ENCODE results near the gene RTP5. TPM values are rescaled to one million over a fixed set of nuclear protein-coding genes. Genes with fewer than 3 reads are reported as not detected.
"Not testable (repeated sequence)": the region's sequence is repeated elsewhere in the genome, so short reads cannot be mapped to it uniquely, and the experiment has no call there.

RTP5 gene
- total RNA-seq, 1 donor from 2014 or later = not detected

GRCh38 chr2:241870611-241871537 lies 1.3 kb downstream of the RTP5 start:
- Histone ChIP-seq H3K9ac (ENCODE audit: low read depth in 1 of 3, low read length in 3 of 3) (no peak overlapping the region), H3K27me3 (ENCODE audit: control insufficient read depth in 3 of 3, insufficient read depth in 3 of 3, low read length in 3 of 3) (peaks cover 18 to 26% (median 21%) of the 10 kb centered on the region in 3 donors), H3K27ac (ENCODE audit: low read depth, low read length) (no peak overlapping the region), H3K4me1 (ENCODE audit: control insufficient read depth in 3 of 3, insufficient read depth in 3 of 3, low read length in 3 of 3) (no peaks in the 10 kb centered on the region), H3K9me3 (ENCODE audit: control insufficient read depth in 3 of 3, low read length in 3 of 3) (no peaks in the 10 kb centered on the region), H3K4me3 (ENCODE audit: low read length in 3 of 3) (no peak overlapping the region), H3K36me3 (ENCODE audit: control insufficient read depth in 3 of 3, insufficient read depth in 3 of 3, low read length in 3 of 3) (no peaks in the 10 kb centered on the region)

- Histone ChIP-seq H3K4me1 (ENCODE audit: control insufficient read depth in 3 of 3, insufficient read depth in 3 of 3, low read length in 3 of 3) (no peaks in the 10 kb centered on the region), H3K27me3 (ENCODE audit: control insufficient read depth in 3 of 3, insufficient read depth in 3 of 3, low read length in 3 of 3) (peaks cover 12 to 18% (median 15%) of the 10 kb centered on the region in 3 donors), H3K27ac (ENCODE audit: low read depth, low read length) (no peak overlapping the region)
Measured at GRCh38 chr2:241871538-241872312, 2.2 kb downstream of the RTP5 start.

GRCh38 chr2:241872313-241872642 lies 2.7 kb downstream of the RTP5 start:
- no peak overlapping the region for H3K27ac ChIP-seq (ENCODE audit: low read depth, low read length)
- no peaks in the 10 kb centered on the region for H3K36me3 ChIP-seq (ENCODE audit: control insufficient read depth in 3 of 3, insufficient read depth in 3 of 3, low read length in 3 of 3)
- no peak overlapping the region for H3K9ac ChIP-seq (ENCODE audit: low read depth in 1 of 3, low read length in 3 of 3)
- no peaks in the 10 kb centered on the region for H3K9me3 ChIP-seq (ENCODE audit: control insufficient read depth in 3 of 3, low read length in 3 of 3)
- H3K4me3 ChIP-seq (ENCODE audit: low read length in 3 of 3) = no peak overlapping the region
- peaks cover 6 to 13% (median 10%) of the 10 kb centered on the region in 3 donors for H3K27me3 ChIP-seq (ENCODE audit: control insufficient read depth in 3 of 3, insufficient read depth in 3 of 3, low read length in 3 of 3)
- H3K4me1 ChIP-seq (ENCODE audit: control insufficient read depth in 3 of 3, insufficient read depth in 3 of 3, low read length in 3 of 3) = no peaks in the 10 kb centered on the region

More at GRCh38 chr2:241871538-241872312, 2.2 kb downstream of the RTP5 start:
- H3K9me3 ChIP-seq (ENCODE audit: control insufficient read depth in 3 of 3, low read length in 3 of 3) = no peaks in the 10 kb centered on the region
- H3K9ac ChIP-seq (ENCODE audit: low read depth in 1 of 3, low read length in 3 of 3) = no peak overlapping the region
- no peak overlapping the region for H3K4me3 ChIP-seq (ENCODE audit: low read length in 3 of 3)
- H3K36me3 ChIP-seq (ENCODE audit: control insufficient read depth in 3 of 3, insufficient read depth in 3 of 3, low read length in 3 of 3) = no peaks in the 10 kb centered on the region

- no peak overlapping the region for H3K9ac ChIP-seq (ENCODE audit: low read depth in 1 of 3, low read length in 3 of 3)
- H3K9me3 ChIP-seq (ENCODE audit: control insufficient read depth in 3 of 3, low read length in 3 of 3) = no peaks in the 10 kb centered on the region
- peaks cover 2 to 3% (median 3%) of the 10 kb centered on the region in 3 donors for H3K27me3 ChIP-seq (ENCODE audit: control insufficient read depth in 3 of 3, insufficient read depth in 3 of 3, low read length in 3 of 3)
- H3K27ac ChIP-seq (ENCODE audit: low read depth, low read length) = no peak overlapping the region
- H3K4me1 ChIP-seq (ENCODE audit: control insufficient read depth in 3 of 3, insufficient read depth in 3 of 3, low read length in 3 of 3) = no peaks in the 10 kb centered on the region
- H3K36me3 ChIP-seq (ENCODE audit: control insufficient read depth in 3 of 3, insufficient read depth in 3 of 3, low read length in 3 of 3) = no peaks in the 10 kb centered on the region
- no peak overlapping the region for H3K4me3 ChIP-seq (ENCODE audit: low read length in 3 of 3)
Measured at GRCh38 chr2:241873081-241873802, 3.7 kb downstream of the RTP5 start.

GRCh38 chr2:241873803-241874110 lies 4.2 kb downstream of the RTP5 start:
- H3K27ac ChIP-seq (ENCODE audit: low read depth, low read length) = no peak overlapping the region
- peaks cover under 1 to 2% (median 2%) of the 10 kb centered on the region in 3 donors for H3K27me3 ChIP-seq (ENCODE audit: control insufficient read depth in 3 of 3, insufficient read depth in 3 of 3, low read length in 3 of 3)
- no peak overlapping the region for H3K9ac ChIP-seq (ENCODE audit: low read depth in 1 of 3, low read length in 3 of 3)

GRCh38 chr2:241874277-241874925 lies 4.9 kb downstream of the RTP5 start:
- Histone ChIP-seq H3K27ac (ENCODE audit: low read depth, low read length) (no peak overlapping the region), H3K9ac (ENCODE audit: low read depth in 1 of 3, low read length in 3 of 3) (no peak overlapping the region), H3K4me3 (ENCODE audit: low read length in 3 of 3) (no peak overlapping the region), H3K4me1 (ENCODE audit: control insufficient read depth in 3 of 3, insufficient read depth in 3 of 3, low read length in 3 of 3) (no peaks in the 10 kb centered on the region), H3K36me3 (ENCODE audit: control insufficient read depth in 3 of 3, insufficient read depth in 3 of 3, low read length in 3 of 3) (no peaks in the 10 kb centered on the region), H3K9me3 (ENCODE audit: control insufficient read depth in 3 of 3, low read length in 3 of 3) (no peaks in the 10 kb centered on the region), H3K27me3 (ENCODE audit: control insufficient read depth in 3 of 3, insufficient read depth in 3 of 3, low read length in 3 of 3) (peaks cover 0 to 2% (median 2%) of the 10 kb centered on the region in 3 donors)

More at GRCh38 chr2:241873803-241874110, 4.2 kb downstream of the RTP5 start:
- H3K4me3 ChIP-seq (ENCODE audit: low read length in 3 of 3) = no peak overlapping the region
- no peaks in the 10 kb centered on the region for H3K36me3 ChIP-seq (ENCODE audit: control insufficient read depth in 3 of 3, insufficient read depth in 3 of 3, low read length in 3 of 3)
- no peaks in the 10 kb centered on the region for H3K9me3 ChIP-seq (ENCODE audit: control insufficient read depth in 3 of 3, low read length in 3 of 3)
- no peaks in the 10 kb centered on the region for H3K4me1 ChIP-seq (ENCODE audit: control insufficient read depth in 3 of 3, insufficient read depth in 3 of 3, low read length in 3 of 3)

- H3K4me3 ChIP-seq (ENCODE audit: low read length in 3 of 3); H3K9ac ChIP-seq (ENCODE audit: low read depth in 1 of 3, low read length in 3 of 3); H3K4me1 ChIP-seq (ENCODE audit: control insufficient read depth in 3 of 3, insufficient read depth in 3 of 3, low read length in 3 of 3); H3K9me3 ChIP-seq (ENCODE audit: control insufficient read depth in 3 of 3, low read length in 3 of 3); H3K27me3 ChIP-seq (ENCODE audit: control insufficient read depth in 3 of 3, insufficient read depth in 3 of 3, low read length in 3 of 3); H3K36me3 ChIP-seq (ENCODE audit: control insufficient read depth in 3 of 3, insufficient read depth in 3 of 3, low read length in 3 of 3); H3K27ac ChIP-seq (ENCODE audit: low read depth, low read length): not testable (repeated sequence)
Measured at GRCh38 chr2:241875754-241876527, 6.4 kb downstream of the RTP5 start.

GRCh38 chr2:241876528-241877196 lies 7.1 kb downstream of the RTP5 start:
- H3K4me1 ChIP-seq (ENCODE audit: control insufficient read depth in 3 of 3, insufficient read depth in 3 of 3, low read length in 3 of 3) = peaks cover 0 to 6% (median 5%) of the 10 kb centered on the region in 3 donors
- H3K27me3 ChIP-seq (ENCODE audit: control insufficient read depth in 3 of 3, insufficient read depth in 3 of 3, low read length in 3 of 3) = peaks cover 0 to 2% (median 2%) of the 10 kb centered on the region in 3 donors
- H3K27ac ChIP-seq (ENCODE audit: low read depth, low read length) = no peak overlapping the region
- no peaks in the 10 kb centered on the region for H3K36me3 ChIP-seq (ENCODE audit: control insufficient read depth in 3 of 3, insufficient read depth in 3 of 3, low read length in 3 of 3)
- H3K4me3 ChIP-seq (ENCODE audit: low read length in 3 of 3) = no peak overlapping the region
- no peaks in the 10 kb centered on the region for H3K9me3 ChIP-seq (ENCODE audit: control insufficient read depth in 3 of 3, low read length in 3 of 3)
- H3K9ac ChIP-seq (ENCODE audit: low read depth in 1 of 3, low read length in 3 of 3) = no peak overlapping the region

Measured in skeletal muscle tissue (tissue), 4 donors.